Dedifferentiated amniotic fluid mesenchymal stem cell (primary cell): Measurements from ENCODE around the gene FAM168B.

ENCODE experiments used
- DNase-seq: peaks from one replicate; pipeline ENCODE4 v3.0.0-alpha.2; 2016; ENCODE audit errors: extremely low spot score

FAM168B gene

GRCh38 chr2:131055169-131056065, 37.8 kb downstream of the FAM168B start:
- DNase-seq: peak; percentile 54

GRCh38 chr2:131054488-131054887, 38.8 kb downstream of the FAM168B start:
- no peak for DNase-seq

- no peak for DNase-seq
Measured at GRCh38 chr2:131052741-131053263, 40.5 kb downstream of the FAM168B start.

- DNase-seq: no peak
Measured at GRCh38 chr2:131050896-131051295, 42.4 kb downstream of the FAM168B start.

- no peak for DNase-seq
Measured at GRCh38 chr2:131049150-131049718, 44.0 kb downstream of the FAM168B start.

- no peak for DNase-seq
Measured at GRCh38 chr2:131048641-131049040, 44.6 kb downstream of the FAM168B start.

GRCh38 chr2:131047920-131048560, 45.2 kb downstream of the FAM168B start:
- no peak for DNase-seq

- DNase-seq: no peak
Measured at GRCh38 chr2:131046918-131047652, 46.2 kb downstream of the FAM168B start.

GRCh38 chr2:131046028-131046917, 47.0 kb downstream of the FAM168B start:
- no peak for DNase-seq

- DNase-seq: no peak
Measured at GRCh38 chr2:131045286-131046027, 47.8 kb downstream of the FAM168B start.

GRCh38 chr2:131044757-131045150, 48.5 kb downstream of the FAM168B start:
- no peak for DNase-seq

- DNase-seq: no peak
Measured at GRCh38 chr2:131044075-131044756, 49.0 kb downstream of the FAM168B start.

GRCh38 chr2:131043199-131044074, 49.8 kb downstream of the FAM168B start:
- DNase-seq: no peak

GRCh38 chr2:131042148-131042775, 51.0 kb downstream of the FAM168B start:
- DNase-seq: no peak

GRCh38 chr2:131041402-131042147, 51.7 kb downstream of the FAM168B start:
- DNase-seq: no peak

- no peak for DNase-seq
Measured at GRCh38 chr2:131040661-131041401, 52.4 kb downstream of the FAM168B start.
